Measurements from ENCODE around the gene CAMK2A. TPM values are rescaled to one million over a fixed set of nuclear protein-coding genes. Genes with fewer than 3 reads are reported as not detected.

Gene CAMK2A
- polyA plus RNA-seq, 1 of the 3 experiments (the other 2 are of a cell fraction): 0.10 TPM

GRCh38 chr5:150206098-150206778 is 83.3 kb downstream of the CAMK2A start:
- Histone ChIP-seq H3K4me1 (ENCODE audit: control insufficient read depth in 1 of 2, insufficient read depth in 2 of 2, low read depth in 1 of 2, low read length in 1 of 2) (0 out of 4 replicates have a peak, but pooled peaks cover 0 to 4% of the 10 kb centered on the region in 2 experiments), H3K27me3 (ENCODE audit: insufficient read depth) (no peaks in the 10 kb centered on the region; the same call in 1 of the 2 replicates), H3K79me2 (ENCODE audit: insufficient read depth) (no peaks in the 10 kb centered on the region), H3K4me2 (no peak overlapping the region), H3F3A (replicated peaks; ENCODE audit: insufficient read depth) (no peaks in the 10 kb centered on the region), H3K9ac (no peak overlapping the region), H3K27ac (ENCODE audit: low read depth in 2 of 2, low read length in 1 of 2) (no peak overlapping the region), H3K36me3 (replicated peaks in 1 of 2; ENCODE audit: control insufficient read depth in 1 of 2, insufficient read depth in 2 of 2, low read length in 1 of 2) (no peaks in the 10 kb centered on the region), H3K4me3 (ENCODE audit: low read depth in 2 of 2, low read length in 1 of 2) (no peak overlapping the region), H3K9me2 (no peaks in the 10 kb centered on the region), H3K9me3 (no peaks in the 10 kb centered on the region), H2AFZ (ENCODE audit: low read depth) (no peak overlapping the region), H4K20me1 (ENCODE audit: insufficient read depth) (no peaks in the 10 kb centered on the region)
- DNase-seq: no peak
- TF ChIP-seq POLR2AphosphoS5 (IDR thresholded peaks at IDR 0.05; ENCODE audit: low read depth, low read length): no peak
- no peak for TF ChIP-seq MXI1 (IDR thresholded peaks at IDR 0.05; ENCODE audit: low read depth, low read length)
- TF ChIP-seq GABPA (IDR thresholded peaks at IDR 0.05; ENCODE audit: low read depth): no peak
- no peak for TF ChIP-seq NRF1 (IDR thresholded peaks at IDR 0.05; ENCODE audit: low read depth, low read length)
- no peak for TF ChIP-seq NFIC (IDR thresholded peaks at IDR 0.05; ENCODE audit: borderline replicate concordance)
- TF ChIP-seq, protein P1, sequence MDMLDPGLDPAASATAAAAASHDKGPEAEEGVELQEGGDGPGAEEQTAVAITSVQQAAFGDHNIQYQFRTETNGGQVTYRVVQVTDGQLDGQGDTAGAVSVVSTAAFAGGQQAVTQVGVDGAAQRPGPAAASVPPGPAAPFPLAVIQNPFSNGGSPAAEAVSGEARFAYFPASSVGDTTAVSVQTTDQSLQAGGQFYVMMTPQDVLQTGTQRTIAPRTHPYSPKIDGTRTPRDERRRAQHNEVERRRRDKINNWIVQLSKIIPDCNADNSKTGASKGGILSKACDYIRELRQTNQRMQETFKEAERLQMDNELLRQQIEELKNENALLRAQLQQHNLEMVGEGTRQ (IDR thresholded peaks at IDR 0.05; ENCODE audit: borderline replicate concordance, low read depth, low read length): no peak
- TF ChIP-seq RFX5 (IDR thresholded peaks at IDR 0.05; ENCODE audit: low read length): no peak
- TF ChIP-seq ZBTB33 (IDR thresholded peaks at IDR 0.05; ENCODE audit: borderline replicate concordance, low read depth): no peak
- TF ChIP-seq, protein P2, sequence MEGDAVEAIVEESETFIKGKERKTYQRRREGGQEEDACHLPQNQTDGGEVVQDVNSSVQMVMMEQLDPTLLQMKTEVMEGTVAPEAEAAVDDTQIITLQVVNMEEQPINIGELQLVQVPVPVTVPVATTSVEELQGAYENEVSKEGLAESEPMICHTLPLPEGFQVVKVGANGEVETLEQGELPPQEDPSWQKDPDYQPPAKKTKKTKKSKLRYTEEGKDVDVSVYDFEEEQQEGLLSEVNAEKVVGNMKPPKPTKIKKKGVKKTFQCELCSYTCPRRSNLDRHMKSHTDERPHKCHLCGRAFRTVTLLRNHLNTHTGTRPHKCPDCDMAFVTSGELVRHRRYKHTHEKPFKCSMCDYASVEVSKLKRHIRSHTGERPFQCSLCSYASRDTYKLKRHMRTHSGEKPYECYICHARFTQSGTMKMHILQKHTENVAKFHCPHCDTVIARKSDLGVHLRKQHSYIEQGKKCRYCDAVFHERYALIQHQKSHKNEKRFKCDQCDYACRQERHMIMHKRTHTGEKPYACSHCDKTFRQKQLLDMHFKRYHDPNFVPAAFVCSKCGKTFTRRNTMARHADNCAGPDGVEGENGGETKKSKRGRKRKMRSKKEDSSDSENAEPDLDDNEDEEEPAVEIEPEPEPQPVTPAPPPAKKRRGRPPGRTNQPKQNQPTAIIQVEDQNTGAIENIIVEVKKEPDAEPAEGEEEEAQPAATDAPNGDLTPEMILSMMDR (IDR thresholded peaks at IDR 0.05): no peak
- TF ChIP-seq FOXJ3 (CRISPR knock-in tag; IDR thresholded peaks at IDR 0.05): no peak
- no peak for TF ChIP-seq TAF1 (IDR thresholded peaks at IDR 0.05; ENCODE audit: borderline replicate concordance, low read depth, low read length)
- no peak for TF ChIP-seq MAX (IDR thresholded peaks at IDR 0.05; ENCODE audit: low read depth)
- TF ChIP-seq, protein P3, sequence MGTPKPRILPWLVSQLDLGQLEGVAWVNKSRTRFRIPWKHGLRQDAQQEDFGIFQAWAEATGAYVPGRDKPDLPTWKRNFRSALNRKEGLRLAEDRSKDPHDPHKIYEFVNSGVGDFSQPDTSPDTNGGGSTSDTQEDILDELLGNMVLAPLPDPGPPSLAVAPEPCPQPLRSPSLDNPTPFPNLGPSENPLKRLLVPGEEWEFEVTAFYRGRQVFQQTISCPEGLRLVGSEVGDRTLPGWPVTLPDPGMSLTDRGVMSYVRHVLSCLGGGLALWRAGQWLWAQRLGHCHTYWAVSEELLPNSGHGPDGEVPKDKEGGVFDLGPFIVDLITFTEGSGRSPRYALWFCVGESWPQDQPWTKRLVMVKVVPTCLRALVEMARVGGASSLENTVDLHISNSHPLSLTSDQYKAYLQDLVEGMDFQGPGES (IDR thresholded peaks at IDR 0.05; ENCODE audit: low read depth, low read length): no peak
- no peak for TF ChIP-seq GATA2 (CRISPR knock-in tag; IDR thresholded peaks at IDR 0.05)
- TF ChIP-seq RCOR1 (IDR thresholded peaks at IDR 0.05; ENCODE audit: low read length): no peak
- no peak for TF ChIP-seq EP300 (IDR thresholded peaks at IDR 0.05; ENCODE audit: borderline replicate concordance in 1 of 2, low read depth in 1 of 2, low read length in 1 of 2)
- WGBS (ENCODE audit: low lambda C conversion rate): 74% methylated on average over 5 of the region's 6 CpGs
- POLR2A ChIA-PET: no interaction called here
- CTCF ChIA-PET: interaction anchor here (1.0 to 2.7 kb wide), 6 partner anchors 12 to 76 kb away, joined by 3 to 16 read pairs (median 6); partner anchors contain the start of gene SLC6A7
